ENCODE measurements around the gene JAK1. TPM values are rescaled to one million over a fixed set of nuclear protein-coding genes. Genes with fewer than 3 reads are reported as not detected.

Gene JAK1
- total and polyA plus RNA-seq, 2 of the 8 experiments (the other 6 are each of a cell fraction or from before 2014, with no cell fraction given), result 7.8 to 24.5 TPM

- TF ChIP-seq CHD7 (IDR thresholded peaks at IDR 0.05; ENCODE audit: insufficient replicate concordance, low read length) (no peak), SUZ12 (IDR thresholded peaks at IDR 0.05; ENCODE audit: low read length) (no peak), EGR1 (IDR thresholded peaks at IDR 0.05; ENCODE audit: borderline replicate concordance, low read depth, low read length) (no peak), EZH2 (IDR thresholded peaks at IDR 0.05; ENCODE audit: low read depth, low read length, severe bottlenecking) (no peak), YY1 (IDR thresholded peaks at IDR 0.05; ENCODE audit: low read depth, low read length) (no peak), TAF7 (optimal IDR thresholded peaks at IDR 0.05; ENCODE audit: borderline replicate concordance, low read depth, low read length) (no peak), KDM5A (IDR thresholded peaks at IDR 0.05; ENCODE audit: low read length) (no peak), NRF1 (IDR thresholded peaks at IDR 0.05; ENCODE audit: low read depth, low read length) (no peak), RAD21 (IDR thresholded peaks at IDR 0.05 in 1 of 2, conservative IDR thresholded peaks at IDR 0.05 in 1 of 2; ENCODE audit: low read depth in 2 of 2, low read length in 2 of 2) (no peak), POLR2A (IDR thresholded peaks at IDR 0.05; ENCODE audit: control extremely low read depth in 1 of 2, low read depth in 2 of 2, low read length in 2 of 2) (no peak), E2F6 (IDR thresholded peaks at IDR 0.05) (no peak)
Measured at GRCh38 chr1:64928325-64928724, 38.0 kb downstream of the JAK1 start (continued).

All from H1 (cell line).